DMS153 (cell line): ENCODE results near the gene THRAP3.

Experiments used
- DNase-seq: peaks from one replicate; lab custom pipeline; 2025; lab: John Stamatoyannopoulos, UW

The THRAP3 gene

DNA sequence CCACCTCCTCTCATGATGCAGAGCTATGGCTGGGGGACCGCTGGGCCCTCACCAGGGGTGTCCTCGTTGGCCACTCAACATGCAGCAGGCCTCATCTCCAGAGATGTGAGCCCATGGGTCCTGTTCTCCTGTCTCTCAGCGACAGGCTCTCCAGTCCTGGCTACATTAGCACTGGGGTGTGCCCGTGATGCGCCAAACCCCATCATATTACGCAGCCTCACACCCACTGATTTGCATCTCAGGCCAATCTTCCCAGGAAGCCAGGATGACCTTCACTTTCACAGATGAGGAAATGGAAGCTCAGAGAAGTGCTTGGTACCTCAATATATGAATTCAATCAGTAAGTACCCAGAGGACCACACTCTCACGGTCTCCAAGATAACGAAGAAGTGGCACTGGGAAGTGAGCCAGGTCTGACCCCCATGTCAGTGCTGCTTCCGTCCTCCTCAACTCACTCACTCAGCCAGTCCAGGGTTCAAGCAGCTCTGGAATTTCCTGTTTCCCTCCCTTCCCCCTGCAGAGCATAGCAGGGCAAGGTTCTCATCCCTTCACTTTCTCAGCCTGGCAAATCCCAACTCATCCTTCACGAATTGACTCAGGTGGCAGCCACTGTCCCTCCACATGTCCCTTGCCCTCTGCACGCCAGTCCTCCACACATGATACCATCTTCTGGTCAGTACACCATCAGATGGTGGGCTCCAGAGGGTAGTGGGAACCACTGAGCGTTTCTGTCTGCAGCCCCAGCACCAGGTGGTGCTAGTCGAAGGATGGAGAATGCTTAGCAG lies 128.1 kb downstream of the THRAP3 start:
- DNase-seq: no peak

DNA sequence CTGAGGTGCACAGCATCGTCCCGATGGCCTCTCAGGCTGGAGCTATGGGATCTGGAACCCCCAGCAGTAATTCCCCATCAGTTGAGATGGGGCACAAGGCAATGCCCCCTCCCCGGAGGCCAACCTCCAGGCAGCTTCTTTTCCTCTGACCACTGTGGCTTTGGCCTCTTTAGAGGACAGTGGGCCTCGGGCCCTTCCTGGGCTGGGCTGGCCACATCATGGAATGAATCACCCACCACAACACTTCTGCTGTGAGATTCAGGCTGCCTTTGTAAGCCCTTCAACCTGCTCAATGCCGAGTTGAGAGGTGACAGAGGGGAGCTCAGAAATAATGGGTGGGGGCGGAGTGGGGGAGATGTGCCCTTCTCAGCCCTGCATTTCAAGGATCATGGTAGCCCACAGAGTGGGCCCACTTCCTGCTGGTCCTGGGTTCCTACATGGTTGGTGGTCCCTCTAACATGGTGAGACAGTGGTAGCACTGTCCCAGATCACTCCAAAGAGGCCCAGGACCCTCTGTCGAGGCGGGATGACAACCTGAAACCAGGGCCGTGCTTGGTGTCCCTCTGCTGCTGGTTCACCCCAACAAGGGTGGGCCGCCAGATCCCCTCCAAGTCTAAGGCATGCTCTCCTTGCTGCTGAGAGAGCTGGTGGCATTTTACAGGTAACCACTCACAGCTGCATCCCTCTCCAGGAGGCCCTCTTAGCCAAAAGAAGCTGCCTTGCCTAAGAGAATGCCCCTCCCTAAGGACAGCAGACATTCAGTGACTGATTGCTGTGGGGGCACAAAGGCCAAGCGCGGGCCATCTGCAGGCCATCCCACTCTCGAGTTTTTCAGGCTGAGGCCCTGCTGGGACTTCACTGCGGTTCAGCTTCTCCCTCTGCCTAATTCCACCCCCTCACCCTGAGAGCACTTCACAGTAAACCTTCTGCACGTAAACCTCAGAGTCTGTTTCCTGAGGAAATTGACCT lies 129.0 kb downstream of the THRAP3 start:
- DNase-seq: no peak

DNA sequence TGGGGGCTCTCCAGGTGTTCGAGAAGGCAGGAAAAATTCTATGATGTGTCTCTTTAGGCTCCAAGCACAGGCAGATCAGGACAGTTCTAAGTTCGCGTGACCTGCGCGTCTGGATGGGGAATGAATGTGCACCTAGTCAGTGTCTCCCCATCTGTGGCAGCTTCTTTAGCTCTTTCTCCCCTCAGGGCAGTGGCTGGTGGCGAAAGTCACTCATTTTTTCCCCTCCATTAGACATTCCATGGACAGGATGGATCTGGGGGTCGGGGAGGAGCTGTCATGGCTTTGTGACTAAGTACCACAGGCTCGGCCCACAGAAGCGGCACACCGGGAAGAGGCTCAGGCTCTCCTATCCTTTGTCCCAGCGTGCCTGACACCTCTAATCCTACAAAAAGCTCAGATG lies 130.2 kb downstream of the THRAP3 start:
- DNase-seq: no peak
